CD4-positive, alpha-beta T cell treated with Interleukin-17A for 1 hour (primary cell): ENCODE data around the gene RNU4-1.
"Not testable (repeated sequence)": the region's sequence is repeated elsewhere in the genome, so short reads cannot be mapped to it uniquely, and the experiment has no call there.

Source experiments
- DNase-seq: peaks from one replicate; pipeline ENCODE4 v3.0.0-alpha.2; 2020

Gene RNU4-1

DNA sequence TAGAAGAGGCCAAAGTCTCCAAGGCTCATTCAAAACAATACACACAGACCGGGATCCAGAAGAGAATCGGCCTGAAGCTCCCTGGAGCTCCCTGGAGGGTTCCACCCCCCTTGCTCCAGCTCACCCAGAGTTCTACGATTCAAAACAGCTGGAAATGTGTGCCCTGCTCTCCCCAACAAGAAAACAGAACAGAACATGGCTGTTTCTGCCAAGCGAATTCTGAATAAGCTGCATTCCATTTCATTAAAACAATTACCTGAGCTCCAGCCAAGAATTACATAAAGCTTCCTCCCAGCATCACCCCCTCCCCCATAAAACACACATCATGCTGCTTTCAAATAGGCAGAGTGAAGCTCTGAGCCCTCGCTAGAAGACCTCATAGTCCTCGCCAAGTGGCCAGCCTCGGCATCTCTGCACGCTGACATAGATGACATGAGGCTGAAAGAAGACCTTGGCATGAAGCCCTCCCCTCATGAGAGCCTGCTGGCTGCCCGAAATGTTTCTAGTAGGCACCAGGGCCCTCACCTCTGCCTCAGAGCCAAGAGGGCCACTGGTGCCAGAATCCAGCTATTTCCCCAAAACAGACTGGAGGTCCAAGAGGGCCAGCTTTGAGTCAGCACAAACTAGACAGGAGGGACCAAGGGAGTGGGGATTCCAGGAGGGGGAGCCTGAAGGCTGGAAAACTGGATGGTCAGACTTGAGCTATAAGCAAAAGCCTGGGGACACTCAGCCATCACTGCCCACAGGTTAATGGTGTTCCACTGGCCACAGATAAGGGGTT is 35.8 kb downstream of the RNU4-1 start:
- DNase-seq = no peak

- no peak for DNase-seq
Observed at GRCh38 chr12:120254809-120255208, 38.2 kb downstream of the RNU4-1 start.

DNA sequence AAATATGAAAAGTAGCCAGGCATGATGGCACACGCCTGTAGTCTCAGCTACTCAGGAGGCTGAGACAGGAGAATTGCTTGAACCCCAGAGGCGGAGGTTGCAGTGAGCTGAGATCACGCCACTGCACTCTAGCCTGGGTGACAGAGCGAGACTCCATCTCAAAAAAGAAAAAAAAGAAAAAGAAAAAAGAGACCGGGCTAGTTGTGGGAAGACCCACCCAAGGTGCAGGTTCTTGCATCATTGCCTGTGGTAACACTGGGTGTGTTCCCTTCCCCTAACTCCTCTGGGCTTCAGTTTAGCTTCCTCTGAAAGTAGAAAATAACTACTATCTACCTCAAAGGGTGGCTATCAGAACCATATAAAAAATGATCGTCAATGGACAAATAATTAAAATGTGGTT is 39.7 kb downstream of the RNU4-1 start:
- peak; percentile 77 for DNase-seq

DNA sequence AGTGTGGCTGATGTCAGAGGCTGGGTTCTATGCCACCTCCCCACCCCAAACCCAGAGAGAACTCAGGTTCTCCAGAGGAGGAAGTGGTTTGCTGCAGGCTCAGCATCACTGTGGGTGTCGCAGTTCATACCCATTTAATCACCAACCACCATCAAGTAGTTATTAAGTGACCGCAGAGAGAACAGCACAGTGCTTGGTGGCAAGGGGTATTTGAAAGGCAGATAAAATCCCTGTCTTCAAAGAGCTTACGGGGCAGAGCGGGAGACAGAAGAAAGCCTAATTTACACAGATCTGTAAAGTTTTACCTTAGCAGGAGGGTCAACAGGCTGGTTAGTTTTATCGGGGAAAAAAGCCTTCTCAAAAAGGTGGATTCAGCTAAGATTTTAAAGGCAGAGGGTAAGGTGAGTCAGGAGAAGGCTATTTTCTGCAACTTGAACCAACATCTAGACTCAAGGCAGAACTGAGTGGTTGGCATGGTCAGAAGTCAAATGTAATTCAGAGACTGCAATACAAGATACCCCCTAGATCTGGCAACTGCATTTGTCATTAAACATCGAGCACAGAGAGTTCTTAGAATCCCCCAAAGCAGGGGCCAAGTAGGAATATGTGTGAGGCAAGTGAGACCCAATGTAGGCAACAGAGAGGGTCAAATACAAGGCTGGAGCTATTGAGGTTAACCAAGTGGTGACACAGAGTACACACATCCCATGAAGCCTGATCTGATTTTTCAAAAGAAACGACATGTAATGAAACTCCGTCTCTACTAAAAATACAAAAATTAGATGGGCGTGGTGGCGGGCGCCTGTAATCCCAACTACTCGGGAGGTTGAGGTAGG is 40.7 kb downstream of the RNU4-1 start:
- DNase-seq = peak; percentile 92

GRCh38 chr12:120251364-120252070 is 41.5 kb downstream of the RNU4-1 start:
- not testable (repeated sequence) for DNase-seq

- peak; percentile 69 for DNase-seq
Observed at GRCh38 chr12:120249875-120250795, 42.9 kb downstream of the RNU4-1 start.

DNA sequence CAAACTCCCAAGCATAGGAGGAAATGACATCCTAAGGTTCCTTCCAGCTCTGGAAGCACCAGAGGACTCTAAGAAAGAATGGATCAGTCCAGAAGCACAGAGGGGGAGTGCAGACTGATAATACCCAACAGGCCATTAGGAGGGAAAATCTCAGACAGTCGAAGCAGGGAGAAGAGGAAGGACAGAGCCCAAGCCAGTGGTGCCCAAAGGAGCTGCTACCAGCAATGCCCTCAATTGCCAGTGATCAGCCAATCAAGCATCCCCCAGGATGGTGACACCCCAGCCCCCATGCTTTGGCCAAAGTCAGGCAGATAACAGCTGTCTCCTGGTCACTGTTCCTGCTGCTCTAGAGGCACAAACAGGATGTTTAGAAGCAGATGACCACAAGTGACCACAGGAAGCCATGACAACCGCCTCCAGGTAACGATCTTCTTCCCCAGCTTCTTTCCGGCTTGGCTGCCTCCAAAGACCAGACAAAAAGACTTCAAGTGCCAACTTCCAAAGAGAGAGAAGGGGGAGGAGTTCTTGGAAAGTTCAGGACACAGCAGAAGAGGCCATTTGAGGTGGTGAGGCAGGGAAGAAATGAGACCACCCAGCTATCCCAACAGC is 43.7 kb downstream of the RNU4-1 start:
- no peak for DNase-seq

DNA sequence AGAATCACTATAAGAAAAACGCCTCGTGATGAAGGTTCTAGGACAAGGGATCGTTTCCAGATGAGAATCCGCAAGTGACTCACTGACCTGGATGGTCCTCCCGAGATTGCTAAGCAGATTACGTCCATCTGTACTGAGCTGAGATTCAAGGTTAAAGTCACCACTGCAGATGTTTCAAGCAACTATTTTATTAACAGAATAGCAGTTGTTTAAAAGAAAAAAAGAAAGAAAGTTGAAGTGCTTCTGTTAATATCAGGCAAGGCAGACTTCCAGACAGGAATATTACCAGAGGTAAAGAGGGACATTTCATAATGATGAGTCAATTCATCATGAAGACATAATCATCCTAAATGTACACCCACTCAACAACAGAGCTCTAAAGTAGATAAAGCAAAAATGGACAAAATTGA is 45.4 kb downstream of the RNU4-1 start:
- no peak for DNase-seq

- no peak for DNase-seq
Observed at GRCh38 chr12:120247183-120247582, 45.9 kb downstream of the RNU4-1 start.

GRCh38 chr12:120246705-120247104 is 46.3 kb downstream of the RNU4-1 start:
- DNase-seq = not testable (repeated sequence)
